OCI-LY3 (cell line): ENCODE results near the gene CD96.

ENCODE experiments used
- H2AFZ ChIP-seq: fragments of 200-600, 300-600 bp; shearing (Covaris generic); 2 replicates; pipeline ENCODE4 v1.6.0; 2014; ENCODE audit warnings: antibody characterized with exemption, low read depth, low read length
- H3K27ac ChIP-seq: fragments of 200-600, 300-600 bp; sonication (generic); 2 replicates; pipeline ENCODE4 v1.5.1; 2014; ENCODE audit warnings: mild to moderate bottlenecking, low read length, moderate library complexity, mixed read lengths
- H3K27me3 ChIP-seq: fragments of 200-600, 300-600 bp; sonication (generic); 2 replicates; pipeline ENCODE4 v1.6.1; 2014; ENCODE audit warnings: low read depth, low read length, mixed read lengths
- H3K36me3 ChIP-seq: fragments of 200-600, 300-600 bp; sonication (generic); replicated peaks from 2 replicates; pipeline ENCODE3; 2014; ENCODE audit warnings: low read depth, low read length, mixed read lengths
- H3K4me1 ChIP-seq: fragments of 300-600, 200-600 bp; sonication (generic); 2 replicates; pipeline ENCODE4 v1.6.1; 2014; ENCODE audit warnings: low read length, mixed read lengths
- H3K4me2 ChIP-seq: fragments of 200-600, 300-600 bp; sonication (generic); 2 replicates; pipeline ENCODE4 v1.6.1; 2014; ENCODE audit warnings: low read length, mixed read lengths
- H3K4me3 ChIP-seq: fragments of 300-600, 200-600 bp; sonication (generic); 2 replicates; pipeline ENCODE4 v1.5.1; 2014; ENCODE audit warnings: antibody characterized with exemption, mild to moderate bottlenecking, low read length, moderate library complexity
- H3K79me2 ChIP-seq: fragments of 300-600, 200-600 bp; shearing (Covaris generic); 2 replicates; pipeline ENCODE4 v1.6.1; 2014; ENCODE audit warnings: mild to moderate bottlenecking, low read length, mixed read lengths
- H3K9ac ChIP-seq: fragments of 300-600, 200-600 bp; shearing (Covaris generic); 2 replicates; pipeline ENCODE4 v1.6.0; 2014; ENCODE audit warnings: mild to moderate bottlenecking, low read length, moderate library complexity
- H3K9me3 ChIP-seq: fragments of 200-600, 300-600 bp; shearing (Covaris generic); 2 replicates; pipeline ENCODE4 v1.6.1; 2014; ENCODE audit warnings: low read length, mixed read lengths; ENCODE audit not compliant: insufficient read depth
- H4K20me1 ChIP-seq: fragments of 200-600, 300-600 bp; sonication (generic); 2 replicates; pipeline ENCODE4 v1.6.1; 2016; ENCODE audit warnings: low read length, mixed read lengths; ENCODE audit not compliant: insufficient read depth
- CTCF ChIP-seq: fragments of 200-600, 300-600 bp; sonication (generic); IDR thresholded peaks from 2 replicates; pipeline ENCODE4 v1.5.1; 2014; ENCODE audit warnings: antibody characterized with exemption, low read length, low read depth
- EZH2phosphoT487 ChIP-seq: fragments of 200-600 bp; shearing (Covaris generic); IDR thresholded peaks from 2 replicates; pipeline ENCODE4 v1.6.1; 2018; ENCODE audit warnings: antibody characterized with exemption, mixed run types, low read depth

The CD96 gene

DNA sequence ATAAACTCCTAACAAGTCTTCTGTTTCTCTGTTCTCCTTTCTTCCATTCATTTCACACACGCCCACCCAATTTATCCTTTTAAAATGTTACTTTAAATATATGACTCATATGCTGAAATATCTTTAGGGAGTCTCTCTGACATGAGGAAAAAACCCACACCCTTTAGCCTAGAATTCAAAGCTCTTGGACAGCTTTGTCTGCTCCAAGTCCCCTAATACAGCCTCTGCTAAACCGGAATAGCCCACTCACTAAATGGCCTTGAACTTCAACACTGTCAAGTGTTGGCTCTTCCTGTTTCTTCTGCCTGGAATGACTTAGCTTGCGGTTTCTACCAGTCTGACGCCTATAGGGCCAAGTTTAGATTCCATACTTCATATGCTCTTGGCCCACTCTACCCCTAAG lies 3.3 kb upstream of the CD96 start:
- no peaks in the 10 kb centered on the region for H4K20me1 ChIP-seq
- no peak overlapping the region for H3K27ac ChIP-seq
- H3K4me3 ChIP-seq = peak overlapping the region; percentile 23; the same call in 1 of the 2 replicates
- H3K27me3 ChIP-seq = peaks cover 36% of the 10 kb centered on the region
- H2AFZ ChIP-seq = no peak overlapping the region
- H3K9me3 ChIP-seq = no peaks in the 10 kb centered on the region
- no peaks in the 10 kb centered on the region for H3K79me2 ChIP-seq
- TF ChIP-seq EZH2phosphoT487 (no peak), CTCF (no peak)
- peaks cover 30% of the 10 kb centered on the region for H3K4me1 ChIP-seq
- no peak overlapping the region for H3K9ac ChIP-seq
- H3K36me3 ChIP-seq = no peaks in the 10 kb centered on the region
- H3K4me2 ChIP-seq = peak overlapping the region; percentile 80

- Histone ChIP-seq H3K9me3 (no peaks in the 10 kb centered on the region), H3K4me1 (peaks cover 30% of the 10 kb centered on the region), H3K27me3 (peaks cover 36% of the 10 kb centered on the region), H3K79me2 (no peaks in the 10 kb centered on the region), H3K27ac (no peak overlapping the region), H3K36me3 (no peaks in the 10 kb centered on the region), H2AFZ (no peak overlapping the region), H4K20me1 (no peaks in the 10 kb centered on the region), H3K4me3 (peak overlapping the region; percentile 61), H3K9ac (no peak overlapping the region), H3K4me2 (peak overlapping the region; percentile 80)
- peak; percentile 94 for TF ChIP-seq CTCF
- TF ChIP-seq EZH2phosphoT487 = no peak
These were observed 2.4 kb upstream of the CD96 start for GRCh38 chr3:111539351-111540331.

DNA sequence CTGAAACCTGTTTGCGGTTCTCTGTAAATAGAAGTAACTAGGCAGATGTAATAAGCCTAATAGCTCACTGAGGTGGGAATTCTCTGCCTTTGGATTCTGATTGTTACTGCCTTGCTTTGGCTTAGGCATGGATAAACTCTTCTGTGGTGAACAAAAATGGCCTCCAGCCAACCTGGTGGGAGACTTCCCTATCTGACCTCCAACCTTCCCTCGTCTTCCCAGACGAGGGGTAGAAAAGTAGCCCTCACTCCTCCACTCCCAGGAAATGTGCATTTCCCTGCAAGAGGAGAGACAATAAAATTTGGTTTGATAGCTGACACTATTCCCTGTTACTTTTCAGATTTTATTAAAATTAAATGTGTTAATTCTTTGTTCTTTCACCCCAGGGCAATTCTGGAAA lies 606 bp upstream of the CD96 start:
- Histone ChIP-seq H3K9me3 (no peaks in the 10 kb centered on the region), H3K27ac (no peak overlapping the region), H3K27me3 (peaks cover 36% of the 10 kb centered on the region), H3K4me2 (no peak overlapping the region), H3K36me3 (no peaks in the 10 kb centered on the region), H3K4me3 (no peak overlapping the region), H3K4me1 (peaks cover 30% of the 10 kb centered on the region), H4K20me1 (no peaks in the 10 kb centered on the region), H3K9ac (no peak overlapping the region), H3K79me2 (no peaks in the 10 kb centered on the region), H2AFZ (no peak overlapping the region)
- TF ChIP-seq CTCF = no peak
- no peak for TF ChIP-seq EZH2phosphoT487

- Histone ChIP-seq H3K4me1 (peaks cover 37% of the 10 kb centered on the region), H3K27ac (no peak overlapping the region), H3K4me3 (no peak overlapping the region), H4K20me1 (no peaks in the 10 kb centered on the region), H3K36me3 (no peaks in the 10 kb centered on the region), H3K9ac (no peak overlapping the region), H3K27me3 (peaks cover 30% of the 10 kb centered on the region), H3K4me2 (peak overlapping the region; percentile 43), H3K79me2 (no peaks in the 10 kb centered on the region), H2AFZ (no peak overlapping the region), H3K9me3 (no peaks in the 10 kb centered on the region)
- no peak for TF ChIP-seq CTCF
- no peak for TF ChIP-seq EZH2phosphoT487
These were observed 759 bp downstream of the CD96 start for GRCh38 chr3:111542611-111543300.
